ENCODE results near the gene ASTN2. TPM values are rescaled to one million over a fixed set of nuclear protein-coding genes. Genes with fewer than 3 reads are reported as not detected.
"Not testable (repeated sequence)": the region's sequence is repeated elsewhere in the genome, so short reads cannot be mapped to it uniquely, and the experiment has no call there.

The ASTN2 gene
- total RNA-seq, 2 donors from 2014 or later, result 3.1 to 4.9 TPM

GRCh38 chr9:116468793-116469527 is 945.9 kb downstream of the ASTN2 start:
- intact Hi-C loops (cut with DNase I, micrococcal nuclease), result no loop called here
- no peak for ATAC-seq

DNA sequence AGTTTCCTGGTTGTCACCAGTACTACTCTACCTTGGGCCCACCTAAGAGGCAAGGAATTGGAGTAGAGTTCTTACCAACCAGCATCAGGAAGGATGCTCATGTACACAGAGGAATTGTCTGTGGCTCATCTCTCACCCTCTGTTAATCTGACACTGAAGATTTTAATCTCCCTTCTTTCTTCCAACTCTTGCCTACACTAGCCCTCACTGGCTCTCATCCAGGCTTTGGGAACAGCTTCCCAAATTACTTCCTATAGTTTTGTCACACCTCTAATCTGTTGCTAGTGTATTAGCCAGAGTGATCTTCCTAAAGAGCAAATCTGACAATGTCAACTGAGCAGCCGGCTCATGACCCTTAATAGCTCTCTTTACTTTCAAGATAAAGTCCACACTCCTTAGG is 946.5 kb downstream of the ASTN2 start:
- intact Hi-C loops (cut with DNase I, micrococcal nuclease), result no loop called here
- ATAC-seq (no peak), DNase-seq (no peak)

More at GRCh38 chr9:116468793-116469527, 945.9 kb downstream of the ASTN2 start:
- DNase-seq, result no peak

DNA sequence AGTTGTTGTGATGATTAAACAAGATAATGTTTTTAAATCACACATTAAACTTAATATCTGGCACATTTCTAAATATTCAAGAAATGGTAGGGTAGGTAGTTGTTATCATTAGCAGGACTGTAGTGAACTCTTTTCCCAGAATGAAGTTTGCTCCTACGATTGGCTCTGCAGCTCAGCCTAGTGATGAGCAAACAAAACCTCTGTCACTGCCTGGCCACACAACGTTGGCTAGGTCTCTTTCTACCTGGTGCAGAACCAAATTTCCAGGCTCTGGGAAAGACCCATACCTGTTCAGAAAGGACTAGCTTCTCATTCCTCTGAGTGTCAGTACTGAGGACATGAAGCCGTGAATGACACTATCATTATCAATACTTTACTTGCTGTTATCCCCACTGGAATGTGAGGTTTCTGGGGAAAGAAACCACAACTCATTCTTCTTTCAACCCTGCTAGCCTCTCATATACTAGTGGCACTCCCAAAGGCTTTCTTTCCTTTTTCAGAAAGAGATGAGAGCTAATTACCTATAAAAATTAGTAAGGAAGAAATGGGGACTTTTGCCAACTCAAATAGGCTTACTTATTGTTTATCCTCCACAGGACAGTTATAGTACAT is 947.0 kb downstream of the ASTN2 start:
- no peak for ATAC-seq
- intact Hi-C loops (cut with DNase I, micrococcal nuclease), result no loop called here
- no peak for DNase-seq

- ATAC-seq (no peak), DNase-seq (no peak)
- intact Hi-C loops (cut with DNase I, micrococcal nuclease), result no loop called here
Measured at GRCh38 chr9:116466271-116467235, 948.3 kb downstream of the ASTN2 start.

- intact Hi-C loops (cut with DNase I, micrococcal nuclease), result no loop called here
- DNase-seq (no peak), ATAC-seq (no peak)
Measured at GRCh38 chr9:116465576-116466270, 949.1 kb downstream of the ASTN2 start.

DNA sequence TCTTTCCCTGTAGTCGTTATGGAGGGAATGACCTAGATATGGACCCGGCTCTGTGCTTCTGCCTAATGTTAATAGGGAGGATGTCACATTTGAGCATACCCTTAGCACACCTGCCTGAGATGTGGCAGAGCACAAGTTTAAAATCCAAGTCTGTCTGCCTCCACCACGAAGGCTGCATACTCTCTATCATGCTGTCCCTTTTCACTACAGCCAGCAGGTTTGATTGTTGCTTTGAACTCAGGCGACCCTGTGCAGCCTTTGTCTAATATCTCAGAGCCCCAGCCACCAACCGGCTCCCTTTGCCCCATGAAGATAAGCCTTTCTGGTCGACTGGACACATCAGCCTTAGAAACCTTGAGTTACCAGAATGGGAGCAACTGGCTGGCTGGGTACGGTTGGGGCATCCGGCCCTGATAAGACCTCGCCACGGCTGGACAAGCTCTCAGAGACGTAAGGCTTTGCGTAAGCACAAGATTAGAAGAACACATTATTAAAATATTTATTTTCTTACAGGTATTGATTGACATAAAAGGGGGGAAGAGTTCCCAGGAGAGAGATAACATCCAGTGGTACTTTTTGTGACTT is 949.8 kb downstream of the ASTN2 start:
- no peak for DNase-seq
- intact Hi-C loops (cut with DNase I, micrococcal nuclease), result no loop called here
- no peak for ATAC-seq

GRCh38 chr9:116464423-116464822 is 950.4 kb downstream of the ASTN2 start:
- ATAC-seq (no peak), DNase-seq (no peak)
- intact Hi-C loops (cut with DNase I, micrococcal nuclease), result no loop called here

DNA sequence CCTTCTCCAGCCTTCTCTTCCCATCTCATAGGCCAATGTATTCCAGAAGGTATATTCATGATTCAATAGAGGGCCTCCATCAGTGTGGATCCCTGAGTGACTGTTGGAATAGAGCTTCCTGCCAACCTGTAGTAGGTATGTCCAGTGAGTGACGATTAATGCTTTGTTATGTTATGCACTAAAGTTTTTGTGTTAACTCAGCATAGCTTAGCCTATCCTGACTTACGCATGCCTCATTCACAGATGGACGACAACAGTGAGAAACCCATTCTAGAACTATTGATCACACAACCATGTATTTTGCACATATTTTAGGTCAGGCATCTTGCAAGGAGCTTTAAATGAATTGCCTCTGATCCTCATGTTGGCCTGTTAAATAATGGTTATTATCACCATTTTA is 953.2 kb downstream of the ASTN2 start:
- no peak for DNase-seq
- no peak for ATAC-seq
- intact Hi-C loops (cut with DNase I, micrococcal nuclease), result no loop called here

DNA sequence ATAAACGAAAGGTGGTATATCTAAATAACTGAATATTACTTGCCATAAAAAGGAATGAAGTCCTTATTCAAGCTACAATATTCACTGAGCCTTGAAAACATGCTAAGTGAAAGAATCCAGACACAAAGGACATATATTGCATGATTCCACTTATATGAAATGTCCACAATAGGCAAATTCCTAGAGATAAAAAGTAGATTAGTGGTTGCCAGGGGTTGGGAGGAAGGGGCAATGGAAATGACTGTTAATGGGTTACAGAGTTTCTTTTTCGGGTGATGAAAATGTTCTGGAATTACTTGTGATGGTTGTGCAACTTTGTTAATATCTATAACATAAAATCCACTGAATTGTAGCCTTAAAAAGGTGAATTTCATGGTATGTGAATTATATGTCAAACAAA is 954.8 kb downstream of the ASTN2 start:
- ATAC-seq (no peak), DNase-seq (no peak)
- intact Hi-C loops (cut with DNase I, micrococcal nuclease), result no loop called here

DNA sequence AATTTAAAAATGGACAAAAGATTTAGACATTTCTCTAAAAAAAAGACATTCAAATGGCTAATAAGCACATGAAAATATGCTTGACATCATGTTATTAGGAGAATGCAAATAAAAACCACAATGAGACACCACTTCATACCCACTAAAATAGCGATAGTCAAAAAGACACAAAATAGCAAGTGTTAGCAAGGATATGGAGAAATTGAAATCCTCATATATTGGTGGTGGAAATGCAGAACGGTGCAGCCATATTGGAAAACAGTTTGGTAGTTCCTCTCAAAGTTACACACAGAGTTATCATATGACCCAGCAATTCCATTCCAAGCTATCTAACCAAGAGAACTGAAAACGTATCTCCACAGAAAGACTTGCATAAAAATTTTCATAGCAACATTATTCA is 955.3 kb downstream of the ASTN2 start:
- intact Hi-C loops (cut with DNase I, micrococcal nuclease), result no loop called here
- DNase-seq (no peak), ATAC-seq (no peak)

GRCh38 chr9:116456490-116457088 is 958.3 kb downstream of the ASTN2 start:
- intact Hi-C loops (cut with DNase I, micrococcal nuclease), result no loop called here
- no peak for ATAC-seq
- no peak for DNase-seq

- ATAC-seq; DNase-seq; intact Hi-C loops (cut with DNase I, micrococcal nuclease): not testable (repeated sequence)
Measured at GRCh38 chr9:116454539-116454938, 960.3 kb downstream of the ASTN2 start.

DNA sequence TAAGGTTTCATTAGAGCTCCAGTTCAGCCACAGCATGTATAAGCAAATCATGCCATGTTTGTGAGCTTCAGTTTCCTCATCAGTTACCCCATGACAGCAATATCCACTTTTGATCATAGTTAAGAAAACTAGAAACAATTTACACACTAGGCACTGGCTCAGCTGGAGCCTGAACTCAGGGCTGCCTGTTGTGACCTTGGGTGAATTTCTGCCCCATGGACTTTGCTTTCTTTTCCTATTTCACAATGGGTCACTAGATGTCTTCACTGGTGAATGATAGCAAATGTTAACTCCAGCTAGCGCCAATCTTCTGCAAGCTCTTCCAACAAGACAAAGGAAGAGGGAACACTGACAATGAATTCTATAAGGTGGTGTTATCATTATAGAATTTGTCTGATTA is 961.1 kb downstream of the ASTN2 start:
- ATAC-seq (no peak), DNase-seq (no peak)
- intact Hi-C loops (cut with DNase I, micrococcal nuclease), result no loop called here

DNA sequence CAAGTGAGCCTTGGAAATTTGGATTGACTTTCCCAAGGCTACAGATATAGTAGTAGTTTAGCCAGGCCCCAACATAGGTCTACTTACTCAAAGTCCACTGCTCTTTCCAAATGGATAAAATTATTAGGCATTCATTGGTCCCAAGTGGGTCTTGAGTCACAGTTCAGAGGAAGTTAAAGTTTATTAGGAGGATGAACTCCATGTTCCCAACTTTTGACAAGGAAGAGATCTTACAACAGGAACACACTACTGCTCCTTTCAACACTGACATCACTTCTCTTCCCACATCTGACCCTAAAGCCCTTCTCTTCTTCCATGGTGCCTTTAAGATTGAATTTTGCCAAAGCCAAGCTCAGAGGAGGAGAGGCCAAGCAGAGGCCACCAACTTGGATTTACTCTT is 962.2 kb downstream of the ASTN2 start:
- ATAC-seq, result no peak
- intact Hi-C loops (cut with DNase I, micrococcal nuclease), result no loop called here
- DNase-seq, result no peak

GRCh38 chr9:116452227-116452626 is 962.6 kb downstream of the ASTN2 start:
- no peak for ATAC-seq

GRCh38 chr9:116451500-116452115 is 963.2 kb downstream of the ASTN2 start:
- DNase-seq, result no peak
- intact Hi-C loops (cut with DNase I, micrococcal nuclease), result no loop called here
- ATAC-seq, result no peak

More at GRCh38 chr9:116452227-116452626, 962.6 kb downstream of the ASTN2 start:
- intact Hi-C loops (cut with DNase I, micrococcal nuclease), result no loop called here
- no peak for DNase-seq

DNA sequence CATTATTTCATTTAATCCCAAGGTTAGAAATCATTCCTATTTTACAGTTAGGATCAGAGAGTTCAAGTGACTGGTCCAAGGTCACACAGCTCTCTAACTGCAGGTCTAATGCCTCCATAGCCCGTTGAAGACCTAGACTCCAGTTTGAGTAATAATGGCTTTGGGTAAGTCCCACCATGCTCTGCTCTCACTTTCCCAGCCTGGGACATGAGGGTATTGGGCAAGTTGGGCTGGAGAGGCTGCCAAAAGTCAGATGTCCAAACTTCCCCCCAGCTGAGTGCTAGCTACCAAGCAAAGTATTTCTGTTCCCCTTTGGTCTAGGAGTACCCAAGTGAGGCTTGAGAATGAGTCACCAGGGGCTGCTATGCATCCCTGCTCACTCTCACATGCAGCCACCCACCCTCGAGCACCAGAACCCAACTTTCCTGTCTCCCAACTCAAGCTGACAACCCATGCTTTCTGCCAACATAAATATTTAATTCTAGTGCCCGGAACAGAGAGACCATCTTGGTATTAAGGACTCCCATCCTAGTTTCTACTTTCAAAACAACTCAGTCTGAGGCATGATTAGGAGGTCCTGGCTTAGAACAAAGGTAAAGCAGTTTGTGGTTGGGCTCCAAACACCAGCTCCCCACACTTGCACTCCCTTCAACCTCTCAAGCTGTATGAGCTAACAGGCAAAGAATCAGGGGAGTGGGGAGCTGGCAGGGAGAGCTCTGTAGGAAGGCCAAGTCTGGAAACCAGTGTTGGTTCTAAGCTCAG is 964.3 kb downstream of the ASTN2 start:
- intact Hi-C loops (cut with DNase I, micrococcal nuclease), result no loop called here
- ATAC-seq, result no peak

More for the DNA sequence above, 964.3 kb downstream of the ASTN2 start:
- DNase-seq, result no peak
